ENCODE data around the gene BCL2.

Gene BCL2

DNA sequence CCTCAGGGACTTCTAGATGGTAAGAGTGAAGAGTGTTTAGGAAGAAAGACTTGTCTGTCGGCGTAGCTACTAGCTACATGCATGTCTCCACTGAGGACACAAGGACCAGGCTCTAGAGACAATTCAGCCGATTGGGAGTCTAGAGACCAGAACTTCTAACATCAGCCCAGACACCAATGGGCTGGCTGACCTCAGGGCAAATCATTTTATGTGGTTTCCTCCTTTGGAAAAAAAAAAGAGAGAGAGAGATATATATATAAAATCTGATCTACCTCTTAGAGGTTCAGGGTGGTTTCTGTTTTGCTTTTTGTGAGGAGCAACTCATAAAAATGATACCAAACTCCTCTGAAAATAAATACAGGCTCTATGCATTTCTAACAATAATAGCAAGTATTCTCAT lies 212.8 kb downstream of the BCL2 start:
- in situ Hi-C loops (cut with MboI; ENCODE audit: low pct_unique_long_range_greater_than_20kb, low sequenced_read_pairs, unreplicated experiment) = no loop called here
- TF ChIP-seq, protein P1, sequence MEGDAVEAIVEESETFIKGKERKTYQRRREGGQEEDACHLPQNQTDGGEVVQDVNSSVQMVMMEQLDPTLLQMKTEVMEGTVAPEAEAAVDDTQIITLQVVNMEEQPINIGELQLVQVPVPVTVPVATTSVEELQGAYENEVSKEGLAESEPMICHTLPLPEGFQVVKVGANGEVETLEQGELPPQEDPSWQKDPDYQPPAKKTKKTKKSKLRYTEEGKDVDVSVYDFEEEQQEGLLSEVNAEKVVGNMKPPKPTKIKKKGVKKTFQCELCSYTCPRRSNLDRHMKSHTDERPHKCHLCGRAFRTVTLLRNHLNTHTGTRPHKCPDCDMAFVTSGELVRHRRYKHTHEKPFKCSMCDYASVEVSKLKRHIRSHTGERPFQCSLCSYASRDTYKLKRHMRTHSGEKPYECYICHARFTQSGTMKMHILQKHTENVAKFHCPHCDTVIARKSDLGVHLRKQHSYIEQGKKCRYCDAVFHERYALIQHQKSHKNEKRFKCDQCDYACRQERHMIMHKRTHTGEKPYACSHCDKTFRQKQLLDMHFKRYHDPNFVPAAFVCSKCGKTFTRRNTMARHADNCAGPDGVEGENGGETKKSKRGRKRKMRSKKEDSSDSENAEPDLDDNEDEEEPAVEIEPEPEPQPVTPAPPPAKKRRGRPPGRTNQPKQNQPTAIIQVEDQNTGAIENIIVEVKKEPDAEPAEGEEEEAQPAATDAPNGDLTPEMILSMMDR (IDR thresholded peaks at IDR 0.05; ENCODE audit: extremely low read depth, insufficient read depth, missing control alignments) = no peak
- peak; percentile 36 for DNase-seq (ENCODE audit: low spot score)

DNA sequence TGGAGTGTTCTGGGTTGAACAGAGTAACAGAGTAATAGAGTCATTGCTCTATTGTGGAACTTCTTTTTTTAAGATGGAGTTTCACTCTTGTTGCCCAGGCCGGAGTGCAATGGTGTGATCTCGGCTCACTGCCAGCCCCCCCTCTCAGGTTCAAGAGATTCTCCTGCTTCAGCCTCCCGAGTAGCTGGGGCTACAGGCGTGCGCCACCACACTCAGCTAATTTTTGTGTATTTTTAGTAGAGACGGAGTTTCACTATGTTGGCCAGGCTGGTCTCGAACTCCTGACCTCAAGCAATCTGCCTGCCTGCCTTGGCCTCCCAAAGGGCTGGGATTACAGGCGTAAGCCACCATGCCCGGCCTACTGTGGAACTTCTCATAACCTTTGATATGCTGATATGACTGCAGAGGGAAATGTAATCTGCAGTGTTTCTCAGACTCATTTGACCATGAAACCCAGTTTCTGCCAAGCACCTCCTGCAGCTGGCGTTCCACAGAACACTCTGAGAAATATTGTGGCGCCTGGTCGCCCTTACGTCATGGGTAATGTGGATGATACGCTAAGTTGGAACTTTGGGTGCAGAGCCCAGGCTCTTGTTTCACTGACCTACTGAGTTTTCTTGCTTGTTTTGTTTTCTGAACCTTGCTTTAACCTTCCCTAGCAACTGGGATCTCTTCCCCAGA lies 213.8 kb downstream of the BCL2 start:
- TF ChIP-seq, protein P1 (IDR thresholded peaks at IDR 0.05; ENCODE audit: extremely low read depth, insufficient read depth, missing control alignments) = no peak
- in situ Hi-C loops (cut with MboI; ENCODE audit: low pct_unique_long_range_greater_than_20kb, low sequenced_read_pairs, unreplicated experiment) = no loop called here
- DNase-seq (ENCODE audit: low spot score) = peak; percentile 65

DNA sequence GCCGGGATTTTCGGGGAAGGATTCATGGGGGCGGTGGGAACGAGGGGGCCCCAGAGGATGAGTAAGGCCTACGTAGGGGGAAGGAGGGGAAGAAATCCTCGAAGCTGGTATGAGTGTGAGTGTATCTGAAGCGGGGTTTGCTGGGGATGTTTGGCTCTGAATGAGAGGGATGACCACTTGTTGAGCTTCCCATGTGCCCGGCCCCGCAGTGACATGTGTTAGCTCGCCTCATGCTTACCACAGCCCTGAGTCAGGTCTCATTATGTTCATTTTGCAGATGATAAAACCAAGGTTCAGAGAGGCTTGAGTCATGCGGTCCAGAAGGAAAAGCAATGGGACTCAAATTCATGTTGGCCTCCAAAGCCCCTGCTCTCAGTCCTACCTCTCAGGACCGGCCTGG lies 214.7 kb downstream of the BCL2 start:
- in situ Hi-C loops (cut with MboI; ENCODE audit: low pct_unique_long_range_greater_than_20kb, low sequenced_read_pairs, unreplicated experiment) = no loop called here
- TF ChIP-seq, protein P1 (IDR thresholded peaks at IDR 0.05; ENCODE audit: extremely low read depth, insufficient read depth, missing control alignments) = no peak

DNA sequence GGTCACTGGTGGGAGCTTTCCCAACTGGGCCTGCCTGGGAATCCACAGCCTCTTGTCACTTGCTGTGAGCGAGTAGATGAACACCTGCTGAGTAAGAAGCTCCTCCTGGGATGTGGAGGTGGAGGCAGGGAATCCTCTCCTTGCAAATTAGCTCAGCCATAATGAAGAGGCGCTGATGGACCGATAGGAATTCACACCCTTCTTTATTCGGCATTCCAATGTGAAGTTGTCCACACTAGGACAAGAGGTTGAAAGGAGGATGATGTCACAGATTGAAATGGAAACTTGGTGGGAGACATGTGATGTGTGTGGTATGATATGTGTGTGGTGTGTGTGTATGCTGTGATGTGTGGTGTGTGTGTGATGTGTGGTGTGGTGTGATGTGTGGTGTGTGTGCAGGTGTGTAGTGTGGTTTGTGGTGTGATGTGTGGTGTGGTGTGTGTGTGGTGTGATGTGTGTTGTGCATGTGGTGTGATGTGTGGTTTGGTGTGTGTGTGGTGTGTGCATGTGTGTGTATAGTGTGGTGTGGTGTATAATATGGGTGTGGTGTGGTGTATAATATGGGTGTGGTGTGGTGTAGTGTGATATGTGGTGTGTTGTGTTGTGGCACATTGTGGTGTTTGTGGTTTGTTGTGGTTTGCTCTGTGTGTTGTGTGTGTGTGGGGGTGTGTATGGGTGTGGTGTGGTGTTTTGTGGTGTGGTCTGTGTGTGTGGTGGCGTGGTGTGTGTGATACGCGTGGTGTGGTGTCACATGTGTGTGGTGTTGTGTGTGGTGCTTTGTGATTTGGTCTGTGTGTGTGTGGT lies 216.4 kb downstream of the BCL2 start:
- no peak for DNase-seq (ENCODE audit: low spot score)
- in situ Hi-C loops (cut with MboI; ENCODE audit: low pct_unique_long_range_greater_than_20kb, low sequenced_read_pairs, unreplicated experiment) = no loop called here
- TF ChIP-seq, protein P1 (IDR thresholded peaks at IDR 0.05; ENCODE audit: extremely low read depth, insufficient read depth, missing control alignments) = no peak

More for the DNA sequence above, 214.7 kb downstream of the BCL2 start:
- DNase-seq (ENCODE audit: low spot score) = no peak

DNA sequence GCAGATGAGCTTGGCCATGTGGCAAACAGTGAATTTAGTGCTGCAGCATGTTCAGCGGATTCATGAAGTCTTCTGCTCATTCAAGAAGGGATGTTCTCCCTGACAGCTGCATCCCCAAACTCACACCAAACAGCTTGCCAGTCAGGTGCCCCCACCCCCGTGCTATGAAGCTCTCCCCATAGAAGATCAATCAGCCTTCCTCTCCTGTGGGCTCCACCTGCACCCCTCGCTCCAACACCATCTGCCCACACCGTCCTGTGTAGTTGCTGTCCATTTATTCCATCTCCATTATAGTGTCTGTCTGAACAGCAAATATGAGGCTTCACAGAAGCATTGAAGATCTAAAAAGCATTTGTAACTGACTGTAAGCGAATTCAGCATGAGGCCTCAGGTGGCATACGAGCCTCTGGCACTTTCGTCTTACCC lies 218.9 kb downstream of the BCL2 start:
- TF ChIP-seq, protein P1 (IDR thresholded peaks at IDR 0.05; ENCODE audit: extremely low read depth, insufficient read depth, missing control alignments) = no peak
- in situ Hi-C loops (cut with MboI; ENCODE audit: low pct_unique_long_range_greater_than_20kb, low sequenced_read_pairs, unreplicated experiment) = no loop called here
- DNase-seq (ENCODE audit: low spot score) = no peak

DNA sequence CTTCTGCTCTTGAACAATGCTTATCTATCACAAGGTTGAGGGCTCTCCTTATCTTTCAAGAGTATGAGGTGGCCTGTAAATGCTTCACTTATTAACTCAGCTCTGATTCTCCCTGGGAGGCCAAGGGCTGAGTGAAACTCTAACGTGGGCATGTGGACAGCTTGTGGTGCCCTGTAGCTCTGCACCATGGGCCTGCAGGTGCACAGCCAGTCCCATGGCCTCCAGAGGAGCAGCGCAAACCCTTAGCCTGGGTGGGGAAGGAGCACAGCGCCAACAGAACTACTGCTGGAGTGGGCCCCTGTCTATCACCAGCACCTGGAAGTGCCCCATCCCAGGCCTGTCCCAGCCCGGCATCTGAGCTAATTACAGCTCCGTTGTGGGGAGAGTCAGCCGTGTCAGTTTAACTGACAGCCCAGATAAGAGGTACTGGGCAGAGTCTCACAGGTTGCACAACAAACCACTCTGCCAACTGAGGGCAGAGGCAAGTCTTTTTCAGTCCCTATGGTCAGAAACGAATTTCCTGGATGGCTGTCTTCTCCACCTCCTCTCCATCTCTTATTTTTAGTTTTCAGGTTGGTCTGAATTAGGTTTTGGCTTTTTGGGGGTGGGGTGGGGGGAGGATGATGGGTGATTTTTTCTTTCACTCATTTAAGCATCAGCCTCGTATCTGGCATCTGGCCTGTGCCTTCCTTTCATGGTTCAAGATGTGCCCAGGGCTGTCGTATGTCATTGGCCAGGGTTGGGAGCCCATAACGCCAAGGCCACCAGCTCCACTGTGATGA lies 219.5 kb downstream of the BCL2 start:
- in situ Hi-C loops (cut with MboI; ENCODE audit: low pct_unique_long_range_greater_than_20kb, low sequenced_read_pairs, unreplicated experiment) = no loop called here
- TF ChIP-seq, protein P1 (IDR thresholded peaks at IDR 0.05; ENCODE audit: extremely low read depth, insufficient read depth, missing control alignments) = no peak

More for the DNA sequence above, 219.5 kb downstream of the BCL2 start:
- DNase-seq (ENCODE audit: low spot score) = no peak

All from GM13977 (cell line).